Measurements from ENCODE around the gene PGBD1. TPM values are rescaled to one million over a fixed set of nuclear protein-coding genes. Genes with fewer than 3 reads are reported as not detected.

PGBD1 gene
- total RNA-seq, 1 experiment from 2014 or later: 9.0 TPM

GRCh38 chr6:28337121-28337520 lies 55.7 kb downstream of the PGBD1 start:
- TF ChIP-seq CTCF (conservative IDR thresholded peaks at IDR 0.05; ENCODE audit: low read depth, low read length): no peak
- TF ChIP-seq EZH2 (IDR thresholded peaks at IDR 0.05; ENCODE audit: low read length, unreplicated experiment): no peak
- no peak for TF ChIP-seq EZH2phosphoT487 (IDR thresholded peaks at IDR 0.05; ENCODE audit: borderline replicate concordance, low read length)
- no peak for ATAC-seq
- Histone ChIP-seq H3K36me3 (ENCODE audit: low read depth, low read length) (no peaks in the 10 kb centered on the region), H3K9ac (ENCODE audit: low read length) (0 out of 2 replicates have a peak overlapping the region, but pooled peaks have one; percentile 70), H3K27ac (ENCODE audit: low read length) (peak overlapping the region; percentile 83), H4K20me1 (ENCODE audit: low read length) (no peaks in the 10 kb centered on the region), H3K9me2 (replicated peaks; ENCODE audit: low read length) (no peaks in the 10 kb centered on the region), H3K4me2 (ENCODE audit: low read length) (peak overlapping the region; percentile 96), H3K27me3 (ENCODE audit: low read length) (no peaks in the 10 kb centered on the region), H3K79me2 (ENCODE audit: low read length) (no peaks in the 10 kb centered on the region), H3K4me1 (ENCODE audit: insufficient read depth, low read length) (peaks cover 12% of the 10 kb centered on the region), H3F3A (ENCODE audit: low read length, unreplicated experiment) (no peaks in the 10 kb centered on the region), H3K9me3 (ENCODE audit: low read length) (no peaks in the 10 kb centered on the region), H3K4me3 (ENCODE audit: low read length) (peak overlapping the region; percentile 75), H2AFZ (ENCODE audit: low read length) (peak overlapping the region; percentile 86; the same call in 1 of the 2 replicates)
- DNase-seq: no peak
- ChIA-PET CTCF (no interaction called here), POLR2A (ENCODE audit: unreplicated experiment) (no interaction called here)
- intact Hi-C loops (cut with micrococcal nuclease): loop anchor here (5.0 kb wide), 3 partner anchors 70 to 200 kb away; partner anchors contain the start of genes ZSCAN26 and ZSCAN9
- BruUV-seq (replicated peaks): no TSS peak

- POLR2A ChIA-PET (ENCODE audit: unreplicated experiment): no interaction called here
- no peaks in the 10 kb centered on the region for H3K36me3 ChIP-seq (ENCODE audit: low read depth, low read length)
- no peak overlapping the region for H3K9ac ChIP-seq (ENCODE audit: low read length)
- intact Hi-C loops (cut with micrococcal nuclease): no loop called here
- no peaks in the 10 kb centered on the region for H3K9me2 ChIP-seq (replicated peaks; ENCODE audit: low read length)
- no peak overlapping the region for H3K4me3 ChIP-seq (ENCODE audit: low read length)
- peaks cover 8% of the 10 kb centered on the region for H3K4me1 ChIP-seq (ENCODE audit: insufficient read depth, low read length)
- no peaks in the 10 kb centered on the region for H3K27me3 ChIP-seq (ENCODE audit: low read length)
- TF ChIP-seq EZH2phosphoT487 (IDR thresholded peaks at IDR 0.05; ENCODE audit: borderline replicate concordance, low read length): no peak
- no peak for TF ChIP-seq EZH2 (IDR thresholded peaks at IDR 0.05; ENCODE audit: low read length, unreplicated experiment)
- TF ChIP-seq CTCF (conservative IDR thresholded peaks at IDR 0.05; ENCODE audit: low read depth, low read length): no peak
- BruUV-seq (replicated peaks): no TSS peak
- no peak for DNase-seq
- ATAC-seq: no peak
- H4K20me1 ChIP-seq (ENCODE audit: low read length): no peaks in the 10 kb centered on the region
- H3K9me3 ChIP-seq (ENCODE audit: low read length): no peaks in the 10 kb centered on the region
- CTCF ChIA-PET: no interaction called here
- H3F3A ChIP-seq (ENCODE audit: low read length, unreplicated experiment): no peaks in the 10 kb centered on the region
- H3K27ac ChIP-seq (ENCODE audit: low read length): no peak overlapping the region
- no peak overlapping the region for H3K4me2 ChIP-seq (ENCODE audit: low read length)
- no peak overlapping the region for H2AFZ ChIP-seq (ENCODE audit: low read length)
- H3K79me2 ChIP-seq (ENCODE audit: low read length): no peaks in the 10 kb centered on the region
Observed at GRCh38 chr6:28340310-28341095, 59.1 kb downstream of the PGBD1 start.
